ENCODE data around the gene GAS2L2. TPM values are rescaled to one million over a fixed set of nuclear protein-coding genes. Genes with fewer than 3 reads are reported as not detected.
"Not testable (repeated sequence)": the region's sequence is repeated elsewhere in the genome, so short reads cannot be mapped to it uniquely, and the experiment has no call there.

Gene GAS2L2
- total RNA-seq, 1 donor from 2014 or later: not detected

DNA sequence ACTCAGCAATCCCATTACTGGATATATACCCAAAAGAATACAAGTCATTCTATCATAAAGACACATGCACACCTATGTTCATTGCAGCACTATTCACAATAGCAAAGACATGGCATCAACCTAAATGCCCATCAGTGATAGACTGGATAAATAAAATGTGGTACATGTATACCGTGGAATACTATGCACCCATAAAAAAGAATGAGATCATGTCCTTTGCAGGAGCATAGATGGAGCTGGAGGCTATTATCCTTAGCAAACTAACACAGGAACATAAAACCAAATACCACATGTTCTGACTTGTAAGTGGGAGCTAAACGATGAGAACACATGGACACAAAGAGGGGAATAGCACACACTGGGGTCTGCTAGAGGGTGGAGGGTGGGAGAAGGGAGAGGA lies 49.7 kb downstream of the GAS2L2 start:
- DNase-seq (ENCODE audit: extremely low read depth, low read depth, low spot score): not testable (repeated sequence)

GRCh38 chr17:35701491-35701890 lies 51.5 kb downstream of the GAS2L2 start:
- DNase-seq (ENCODE audit: extremely low read depth, low read depth, low spot score): no peak

DNA sequence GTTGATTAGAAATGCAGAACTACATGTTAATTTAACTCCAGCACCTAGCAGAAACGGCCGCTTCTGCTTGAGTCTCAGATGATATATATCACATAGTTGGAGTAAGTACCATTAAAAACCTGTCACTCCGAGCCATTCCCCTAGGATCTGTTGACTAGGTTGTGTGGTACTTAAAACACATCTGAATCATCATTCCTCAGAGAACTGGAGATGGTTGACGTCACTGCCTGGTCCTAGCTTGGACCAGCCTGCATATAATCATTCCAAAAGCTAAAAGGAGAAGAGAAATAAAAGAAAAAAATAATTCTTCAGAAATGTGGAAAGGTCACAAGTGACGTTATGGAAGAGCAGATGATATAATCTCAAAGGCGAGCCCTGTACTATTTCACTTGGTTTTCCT lies 52.9 kb downstream of the GAS2L2 start:
- DNase-seq (ENCODE audit: extremely low read depth, low read depth, low spot score): no peak

- no peak for DNase-seq (ENCODE audit: extremely low read depth, low read depth, low spot score)
These were observed 54.2 kb downstream of the GAS2L2 start for GRCh38 chr17:35698800-35699199.

- no peak for DNase-seq (ENCODE audit: extremely low read depth, low read depth, low spot score)
These were observed 57.4 kb downstream of the GAS2L2 start for GRCh38 chr17:35695613-35696012.

DNA sequence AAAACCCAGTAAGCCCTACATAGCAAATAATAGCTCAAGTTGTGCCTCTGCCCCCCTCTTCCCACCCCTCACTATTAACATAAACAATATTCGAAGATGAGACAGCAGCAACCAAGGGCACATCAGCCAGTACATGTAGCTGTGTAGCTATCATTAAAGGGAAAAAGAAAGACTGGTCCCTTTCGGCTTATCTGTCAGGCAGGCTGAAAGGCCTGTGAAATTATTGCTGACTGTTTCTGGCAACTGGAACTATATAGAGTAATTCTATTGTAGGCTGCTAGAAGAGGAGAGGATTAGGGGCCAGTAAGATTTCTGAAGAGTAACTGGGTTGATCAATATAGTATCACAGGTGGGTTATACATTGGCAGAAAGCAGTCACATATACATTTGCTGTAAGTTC lies 58.1 kb downstream of the GAS2L2 start:
- DNase-seq (ENCODE audit: extremely low read depth, low read depth, low spot score): no peak

Other genes with a start within 250 kb of the GAS2L2 start
- gene SLFN12L, start 215.6 kb downstream of the GAS2L2 start, total RNA-seq: 0.05 TPM in 1 of 2 replicates, not detected in the other
- gene SLFN14, start 192.4 kb downstream of the GAS2L2 start, total RNA-seq: 0.18 TPM in 1 of 2 replicates, not detected in the other
- 4.6 and 6.3 TPM in 2 replicates for gene PEX12, start 174.7 kb downstream of the GAS2L2 start, total RNA-seq
- gene AP2B1, start 165.9 kb downstream of the GAS2L2 start, total RNA-seq: 168 and 203 TPM in 2 replicates
- gene RASL10B, start 21.6 kb downstream of the GAS2L2 start, total RNA-seq: 1.5 and 3.8 TPM in 2 replicates
- gene C17orf50, start 7.6 kb upstream of the GAS2L2 start, total RNA-seq: not detected in 2 replicates
- 0.29 and 3.4 TPM in 2 replicates for gene MMP28, start 42.4 kb upstream of the GAS2L2 start, total RNA-seq
- 52.4 and 73.9 TPM in 2 replicates for gene TAF15, start 56.2 kb upstream of the GAS2L2 start, total RNA-seq
- gene HEATR9, start 115.7 kb upstream of the GAS2L2 start, total RNA-seq: not detected in 2 replicates
- 1.6 and 1.8 TPM in 2 replicates for gene CCL5, start 127.1 kb upstream of the GAS2L2 start, total RNA-seq
- 0.47 TPM in 1 of 2 replicates, not detected in the other for gene RDM1, start 177.5 kb upstream of the GAS2L2 start, total RNA-seq
- gene LYZL6, start 190.5 kb upstream of the GAS2L2 start, total RNA-seq: not detected in 2 replicates
- gene CCL16, start 228.3 kb upstream of the GAS2L2 start, total RNA-seq: not detected in 2 replicates
- 5.6 and 11.2 TPM in 2 replicates for gene CCL14, start 233.5 kb upstream of the GAS2L2 start, total RNA-seq
- not detected in 2 replicates for gene CCL15, start 248.3 kb upstream of the GAS2L2 start, total RNA-seq

Data from glomerular endothelial cell (primary cell).